GM06990 (cell line): ENCODE results near the gene YRDC.

Experiments
- DNase-seq: peaks from one replicate; pipeline ENCODE4 v3.0.0-alpha.2; 2011; ENCODE audit not compliant: insufficient read length; ENCODE audit errors: extremely low read depth
- H3K27me3 ChIP-seq: replicated peaks from 2 replicates; pipeline ENCODE4 v1.6.0; 2011; ENCODE audit warnings: low read length; ENCODE audit not compliant: control insufficient read depth, insufficient read depth
- H3K36me3 ChIP-seq: 2 replicates; pipeline ENCODE4 v1.5.1; 2011; ENCODE audit warnings: low read length; ENCODE audit not compliant: control insufficient read depth, insufficient read depth
- H3K4me3 ChIP-seq: replicated peaks from 2 replicates; pipeline ENCODE4 v1.5.1; 2011; ENCODE audit warnings: low read depth, mild to moderate bottlenecking, control low read depth, low read length
- TF ChIP-seq, protein P1 (sequence below): IDR thresholded peaks from 2 replicates; pipeline ENCODE4 v1.5.1; 2011; ENCODE audit warnings: low read length, control low read depth, mild to moderate bottlenecking, inconsistent platforms; ENCODE audit not compliant: insufficient read depth, poor library complexity, severe bottlenecking

YRDC gene

DNA sequence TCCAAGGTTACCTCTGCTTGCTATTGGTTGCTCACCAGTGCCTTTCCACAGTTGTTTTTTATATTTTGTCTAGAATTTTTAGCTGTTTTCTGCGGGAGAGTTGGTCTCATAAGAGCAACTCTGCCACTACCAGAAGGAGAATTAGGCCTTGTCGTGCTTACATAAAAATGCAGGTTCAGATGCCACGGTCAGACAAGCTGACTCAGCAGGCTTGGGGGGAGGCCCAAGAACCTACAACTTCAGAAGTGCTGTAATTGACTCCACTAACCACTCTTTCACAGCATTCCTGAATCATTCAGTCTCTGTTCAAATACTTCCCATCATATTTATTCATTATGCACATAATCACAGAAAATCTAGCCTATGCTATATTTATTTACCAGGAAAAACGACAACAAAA is 23.1 kb upstream of the YRDC start:
- no peak for DNase-seq
- H3K36me3 ChIP-seq: peaks cover 14% of the 10 kb centered on the region
- TF ChIP-seq, protein P1, sequence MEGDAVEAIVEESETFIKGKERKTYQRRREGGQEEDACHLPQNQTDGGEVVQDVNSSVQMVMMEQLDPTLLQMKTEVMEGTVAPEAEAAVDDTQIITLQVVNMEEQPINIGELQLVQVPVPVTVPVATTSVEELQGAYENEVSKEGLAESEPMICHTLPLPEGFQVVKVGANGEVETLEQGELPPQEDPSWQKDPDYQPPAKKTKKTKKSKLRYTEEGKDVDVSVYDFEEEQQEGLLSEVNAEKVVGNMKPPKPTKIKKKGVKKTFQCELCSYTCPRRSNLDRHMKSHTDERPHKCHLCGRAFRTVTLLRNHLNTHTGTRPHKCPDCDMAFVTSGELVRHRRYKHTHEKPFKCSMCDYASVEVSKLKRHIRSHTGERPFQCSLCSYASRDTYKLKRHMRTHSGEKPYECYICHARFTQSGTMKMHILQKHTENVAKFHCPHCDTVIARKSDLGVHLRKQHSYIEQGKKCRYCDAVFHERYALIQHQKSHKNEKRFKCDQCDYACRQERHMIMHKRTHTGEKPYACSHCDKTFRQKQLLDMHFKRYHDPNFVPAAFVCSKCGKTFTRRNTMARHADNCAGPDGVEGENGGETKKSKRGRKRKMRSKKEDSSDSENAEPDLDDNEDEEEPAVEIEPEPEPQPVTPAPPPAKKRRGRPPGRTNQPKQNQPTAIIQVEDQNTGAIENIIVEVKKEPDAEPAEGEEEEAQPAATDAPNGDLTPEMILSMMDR: no peak
- no peaks in the 10 kb centered on the region for H3K27me3 ChIP-seq
- H3K4me3 ChIP-seq: no peak overlapping the region

DNA sequence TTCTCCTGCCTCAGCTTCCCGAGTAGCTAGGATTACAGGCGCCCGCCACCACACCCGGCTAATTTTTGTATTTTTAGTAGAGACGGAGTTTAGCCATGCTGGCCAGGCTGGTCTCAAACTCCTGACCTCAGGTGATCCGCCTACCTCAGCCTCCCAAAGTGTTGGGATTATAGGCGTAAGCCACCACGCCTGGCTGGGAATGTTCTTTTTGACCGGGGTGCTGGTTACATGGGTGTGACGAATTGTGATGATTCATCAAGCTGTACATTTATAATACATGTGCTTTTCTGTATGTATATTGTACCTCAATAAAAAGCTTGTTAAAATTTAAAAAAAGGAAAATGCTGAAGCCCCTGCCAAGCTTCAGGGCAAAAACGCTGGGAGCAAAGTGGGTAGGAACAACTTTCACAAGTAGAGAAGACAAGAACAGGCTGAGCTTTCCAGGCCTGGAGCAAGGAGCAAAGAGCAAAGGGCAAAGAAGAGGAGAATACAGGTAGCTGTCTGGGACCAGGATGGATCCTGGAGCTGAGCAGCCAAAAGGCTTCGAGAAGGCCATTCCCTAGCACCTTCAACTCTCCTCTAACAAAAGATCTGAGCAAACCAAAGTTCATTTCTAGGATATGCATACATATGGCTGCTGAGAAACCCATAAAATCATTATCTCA is 20.5 kb upstream of the YRDC start:
- Histone ChIP-seq H3K36me3 (peaks cover 12% of the 10 kb centered on the region), H3K4me3 (no peak overlapping the region), H3K27me3 (no peaks in the 10 kb centered on the region)
- TF ChIP-seq, protein P1: no peak
- DNase-seq: no peak

DNA sequence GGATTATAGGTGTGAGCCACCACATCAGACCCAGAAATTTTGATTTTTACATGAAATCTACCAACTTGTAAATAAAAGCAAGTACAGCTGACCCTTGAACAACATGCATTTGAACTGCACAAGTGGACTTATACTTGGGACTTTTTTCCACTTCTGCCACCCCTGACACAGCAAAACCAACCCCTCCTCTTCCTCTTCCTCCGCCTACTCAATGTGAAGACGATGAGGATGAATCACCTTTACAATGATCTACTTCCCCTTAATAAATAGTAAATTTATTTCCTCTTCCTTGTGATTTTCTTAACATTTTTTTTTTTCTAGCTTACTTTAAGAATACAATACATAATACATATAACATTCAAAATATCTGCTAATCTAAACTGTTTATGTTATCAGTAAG is 17.5 kb upstream of the YRDC start:
- no peaks in the 10 kb centered on the region for H3K27me3 ChIP-seq
- TF ChIP-seq, protein P1: no peak
- no peak overlapping the region for H3K4me3 ChIP-seq
- H3K36me3 ChIP-seq: peaks cover 20% of the 10 kb centered on the region
- DNase-seq: no peak

DNA sequence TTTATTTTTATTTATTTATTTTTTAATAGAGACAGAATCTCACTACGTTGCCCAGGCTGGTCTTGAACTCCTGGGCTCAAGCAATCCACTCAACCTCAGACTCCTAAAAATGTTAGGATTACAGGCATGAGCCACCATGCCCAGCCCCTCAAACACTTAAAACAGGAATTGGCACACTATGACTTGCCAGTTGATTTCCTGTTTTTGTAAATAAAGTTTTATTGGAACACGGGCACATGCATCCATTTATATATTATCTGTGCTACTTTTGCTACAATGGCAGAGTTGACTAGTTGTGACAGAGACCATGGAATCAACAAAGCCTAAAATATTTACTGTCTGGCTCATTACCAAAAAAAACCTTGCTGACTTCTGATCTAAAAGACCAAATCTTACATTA is 16.0 kb upstream of the YRDC start:
- TF ChIP-seq, protein P1: no peak
- peaks cover 20% of the 10 kb centered on the region for H3K36me3 ChIP-seq

DNA sequence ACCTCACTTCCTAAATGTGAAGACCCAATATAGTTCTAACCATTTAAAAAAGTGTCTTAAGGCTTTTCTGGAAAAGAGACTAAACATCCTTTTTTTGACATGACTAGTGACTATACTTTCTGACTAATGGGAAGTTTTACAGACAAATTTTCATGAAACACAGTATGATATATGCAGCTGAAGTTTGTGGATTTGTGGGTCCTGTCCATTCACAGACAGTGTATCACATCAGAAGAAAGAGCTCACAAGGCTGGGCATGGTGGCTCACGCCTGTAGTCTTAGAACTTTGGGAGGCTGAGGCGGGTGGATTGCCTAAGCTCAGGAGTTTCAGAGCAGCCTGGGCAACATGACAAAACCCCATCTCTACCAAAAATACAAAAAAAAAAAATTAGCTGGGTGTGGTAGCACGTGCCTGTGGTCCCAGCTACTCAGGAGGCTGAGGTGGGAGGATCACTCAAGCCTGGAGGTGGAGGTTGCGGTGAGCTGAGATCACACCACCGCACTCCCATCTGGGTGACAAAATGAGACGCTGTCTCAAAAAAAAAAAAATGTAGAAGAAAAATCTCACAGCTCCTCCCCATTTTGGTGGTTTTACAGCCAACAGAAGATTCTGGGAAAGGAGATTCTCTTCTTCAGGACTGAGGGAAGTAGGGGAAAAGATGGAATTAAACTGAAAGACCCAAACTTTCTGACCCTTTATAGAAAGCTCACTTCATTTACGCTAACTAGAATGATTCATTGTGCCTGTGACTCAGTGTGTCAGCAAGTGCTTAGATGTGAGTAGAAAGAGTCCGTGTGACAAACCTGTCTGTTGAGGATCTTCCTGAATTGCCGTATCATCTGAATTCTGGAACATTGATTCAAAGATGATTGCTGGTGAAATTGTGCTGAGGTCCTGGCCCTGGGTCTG is 15.2 kb upstream of the YRDC start:
- Histone ChIP-seq H3K27me3 (no peaks in the 10 kb centered on the region), H3K36me3 (peaks cover 16% of the 10 kb centered on the region), H3K4me3 (no peak overlapping the region)
- TF ChIP-seq, protein P1: no peak
- DNase-seq: no peak

More for the DNA sequence above, 16.0 kb upstream of the YRDC start:
- H3K4me3 ChIP-seq: no peak overlapping the region
- no peak for DNase-seq
- no peaks in the 10 kb centered on the region for H3K27me3 ChIP-seq
